ENCODE data around the gene SLC5A9. TPM values are rescaled to one million over a fixed set of nuclear protein-coding genes. Genes with fewer than 3 reads are reported as not detected.

Gene SLC5A9
- total and polyA plus RNA-seq, 7 donors: 0.01 to 0.39 TPM; not detected in 5

DNA sequence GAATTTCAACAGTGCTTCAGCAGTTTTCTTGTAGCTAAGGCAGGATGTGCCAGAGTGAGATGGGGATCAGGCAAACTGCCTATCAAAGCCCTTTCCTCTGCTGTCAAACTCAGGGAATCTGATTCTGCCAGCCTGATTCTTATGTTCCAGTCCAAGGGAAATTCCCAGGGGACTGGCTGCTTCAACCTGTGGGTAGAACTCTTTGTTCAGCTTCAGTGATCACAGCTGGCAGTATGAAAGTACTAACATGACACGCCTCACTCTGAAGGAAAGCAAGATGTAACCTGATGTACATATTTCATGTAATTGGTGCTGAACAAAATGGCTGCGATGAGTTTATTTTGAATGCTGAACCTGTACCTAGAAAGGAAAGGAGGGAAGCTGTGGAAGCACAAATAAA, 40.1 kb upstream of the SLC5A9 start:
- TF ChIP-seq, protein P1, sequence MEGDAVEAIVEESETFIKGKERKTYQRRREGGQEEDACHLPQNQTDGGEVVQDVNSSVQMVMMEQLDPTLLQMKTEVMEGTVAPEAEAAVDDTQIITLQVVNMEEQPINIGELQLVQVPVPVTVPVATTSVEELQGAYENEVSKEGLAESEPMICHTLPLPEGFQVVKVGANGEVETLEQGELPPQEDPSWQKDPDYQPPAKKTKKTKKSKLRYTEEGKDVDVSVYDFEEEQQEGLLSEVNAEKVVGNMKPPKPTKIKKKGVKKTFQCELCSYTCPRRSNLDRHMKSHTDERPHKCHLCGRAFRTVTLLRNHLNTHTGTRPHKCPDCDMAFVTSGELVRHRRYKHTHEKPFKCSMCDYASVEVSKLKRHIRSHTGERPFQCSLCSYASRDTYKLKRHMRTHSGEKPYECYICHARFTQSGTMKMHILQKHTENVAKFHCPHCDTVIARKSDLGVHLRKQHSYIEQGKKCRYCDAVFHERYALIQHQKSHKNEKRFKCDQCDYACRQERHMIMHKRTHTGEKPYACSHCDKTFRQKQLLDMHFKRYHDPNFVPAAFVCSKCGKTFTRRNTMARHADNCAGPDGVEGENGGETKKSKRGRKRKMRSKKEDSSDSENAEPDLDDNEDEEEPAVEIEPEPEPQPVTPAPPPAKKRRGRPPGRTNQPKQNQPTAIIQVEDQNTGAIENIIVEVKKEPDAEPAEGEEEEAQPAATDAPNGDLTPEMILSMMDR (IDR thresholded peaks at IDR 0.05): no peak
- no peak overlapping the region for H3K27ac ChIP-seq
- H3K4me3 ChIP-seq: no peak overlapping the region
- intact Hi-C loops (cut with DNase I): no loop called here
- no peak for DNase-seq
- no peaks in the 10 kb centered on the region for H3K36me3 ChIP-seq (ENCODE audit: insufficient read depth in 1 of 2, low read depth in 1 of 2)
- no peaks in the 10 kb centered on the region for H3K9me3 ChIP-seq
- ATAC-seq: no peak
- 83 to 90% (median 89%) methylated on average over 2 of the region's 2 CpGs for WGBS, 3 donors
- no peaks in the 10 kb centered on the region for H3K4me1 ChIP-seq
- no peaks in the 10 kb centered on the region for H3K27me3 ChIP-seq (ENCODE audit: insufficient read depth in 3 of 3, low read length in 2 of 3)

DNA sequence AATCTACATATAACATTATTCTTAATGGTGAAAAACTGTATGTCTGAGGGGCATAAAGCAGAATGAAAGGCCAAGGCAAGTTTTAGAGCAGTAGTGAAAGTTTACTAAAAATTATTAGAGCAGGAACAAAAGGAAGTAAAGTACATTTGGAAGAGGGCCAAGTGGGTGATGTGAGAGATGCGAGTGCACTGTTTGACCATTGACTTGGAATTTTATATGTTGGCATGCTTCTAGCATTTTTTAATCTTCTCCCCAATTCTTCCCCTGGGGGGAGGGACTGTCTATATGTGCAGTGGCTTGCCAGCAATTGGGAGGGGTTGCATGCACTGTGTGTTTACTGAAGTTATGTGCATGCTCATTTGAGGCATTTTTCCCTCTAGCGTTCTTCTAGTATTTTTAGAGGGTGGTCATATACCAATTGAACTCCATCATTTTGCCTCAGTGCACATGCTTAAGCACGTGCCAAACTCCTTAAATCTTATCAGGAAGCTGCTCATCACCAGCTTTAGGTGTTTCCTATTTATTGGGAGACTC, 36.1 kb upstream of the SLC5A9 start:
- intact Hi-C loops (cut with DNase I): no loop called here
- Histone ChIP-seq H3K27ac (no peak overlapping the region), H3K36me3 (ENCODE audit: insufficient read depth in 1 of 2, low read depth in 1 of 2) (no peaks in the 10 kb centered on the region), H3K27me3 (ENCODE audit: insufficient read depth in 3 of 3, low read length in 2 of 3) (no peaks in the 10 kb centered on the region), H3K4me1 (no peaks in the 10 kb centered on the region), H3K4me3 (no peak overlapping the region), H3K9me3 (no peaks in the 10 kb centered on the region)
- no peak for DNase-seq
- no peak for ATAC-seq
- 30 to 42% (median 38%) methylated on average over 3 of the region's 3 CpGs for WGBS, 3 donors
- TF ChIP-seq, protein P1 (IDR thresholded peaks at IDR 0.05): no peak

- no peak overlapping the region for H3K4me3 ChIP-seq
- TF ChIP-seq, protein P1 (IDR thresholded peaks at IDR 0.05): no peak
- no peaks in the 10 kb centered on the region for H3K4me1 ChIP-seq
- H3K36me3 ChIP-seq (ENCODE audit: insufficient read depth in 1 of 2, low read depth in 1 of 2): no peaks in the 10 kb centered on the region
- DNase-seq (no peak), ATAC-seq (no peak)
- intact Hi-C loops (cut with DNase I): no loop called here
- H3K27ac ChIP-seq: no peak overlapping the region
- no peaks in the 10 kb centered on the region for H3K27me3 ChIP-seq (ENCODE audit: insufficient read depth in 3 of 3, low read length in 2 of 3)
- H3K9me3 ChIP-seq: no peaks in the 10 kb centered on the region
These were observed 34.5 kb upstream of the SLC5A9 start for GRCh38 chr1:48187969-48188563.

DNA sequence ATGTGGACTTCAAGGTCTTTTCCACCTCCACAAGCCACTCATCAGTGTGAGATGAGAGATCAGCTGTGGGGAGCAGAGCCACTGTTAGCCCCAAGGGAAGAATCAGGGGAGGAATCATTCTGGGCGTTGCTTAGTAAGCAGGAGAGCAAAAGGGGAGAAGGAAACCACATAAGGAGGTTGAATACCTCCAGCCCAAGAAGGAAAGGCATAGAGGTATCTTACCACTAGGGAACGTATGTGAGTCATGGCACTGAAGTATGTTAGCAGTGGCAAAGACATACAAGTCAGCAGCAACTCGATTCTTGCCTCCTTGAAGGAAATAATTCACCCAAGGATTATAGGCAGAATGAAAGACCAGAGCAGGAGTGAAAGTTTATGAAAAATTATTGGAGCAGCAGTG, 31.6 kb upstream of the SLC5A9 start:
- ATAC-seq (no peak), DNase-seq (no peak)
- intact Hi-C loops (cut with DNase I): no loop called here
- Histone ChIP-seq H3K36me3 (ENCODE audit: insufficient read depth in 1 of 2, low read depth in 1 of 2) (no peaks in the 10 kb centered on the region), H3K4me1 (no peaks in the 10 kb centered on the region), H3K9me3 (no peaks in the 10 kb centered on the region), H3K27ac (no peak overlapping the region), H3K27me3 (ENCODE audit: insufficient read depth in 3 of 3, low read length in 2 of 3) (no peaks in the 10 kb centered on the region), H3K4me3 (no peak overlapping the region)
- WGBS, 3 donors: 68 to 69% (median 68%) methylated on average over 3 of the region's 3 CpGs
- TF ChIP-seq, protein P1 (IDR thresholded peaks at IDR 0.05): no peak

DNA sequence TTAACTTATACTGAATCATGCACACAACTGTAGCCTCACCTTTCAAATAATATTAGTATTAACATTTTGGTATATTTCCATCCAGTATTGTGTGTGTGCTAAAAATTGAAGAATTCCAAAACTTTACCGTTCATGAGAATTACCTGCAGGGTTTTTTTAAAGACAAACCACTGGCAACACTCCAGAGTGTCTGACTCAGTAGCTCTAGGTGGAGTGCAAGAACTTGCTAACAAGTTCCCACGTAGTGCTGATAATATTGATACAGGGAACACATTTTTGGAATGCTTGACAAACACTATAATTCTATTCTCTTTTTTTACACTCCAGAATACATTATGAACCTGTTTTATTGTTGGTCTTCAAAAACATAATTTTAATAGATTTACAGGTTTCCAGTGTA, 27.7 kb upstream of the SLC5A9 start:
- TF ChIP-seq, protein P1 (IDR thresholded peaks at IDR 0.05): no peak
- 59 to 73% (median 68%) methylated on average over 2 of the region's 2 CpGs for WGBS, 3 donors
- intact Hi-C loops (cut with DNase I): no loop called here

More for the DNA sequence above, 27.7 kb upstream of the SLC5A9 start:
- Histone ChIP-seq H3K9me3 (no peaks in the 10 kb centered on the region), H3K4me3 (no peak overlapping the region), H3K4me1 (no peaks in the 10 kb centered on the region), H3K36me3 (ENCODE audit: insufficient read depth in 1 of 2, low read depth in 1 of 2) (no peaks in the 10 kb centered on the region), H3K27ac (no peak overlapping the region), H3K27me3 (ENCODE audit: insufficient read depth in 3 of 3, low read length in 2 of 3) (no peaks in the 10 kb centered on the region)
- no peak for DNase-seq
- ATAC-seq: no peak
